HG02798 (cell line): ENCODE results near the gene TENM4.

Experiments
- ATAC-seq: cut with Tn5 transposase; IDR thresholded peaks from one replicate; pipeline ENCODE4 v1.9.1; 2021; ENCODE audit warnings: mild to moderate bottlenecking; ENCODE audit not compliant: unreplicated experiment, poor library complexity

The TENM4 gene

GRCh38 chr11:79353706-79354105, 87.1 kb downstream of the TENM4 start:
- no peak for ATAC-seq

GRCh38 chr11:79352349-79352703, 88.5 kb downstream of the TENM4 start:
- no peak for ATAC-seq

GRCh38 chr11:79348976-79349682, 91.7 kb downstream of the TENM4 start:
- no peak for ATAC-seq

- ATAC-seq: no peak
These were observed 94.8 kb downstream of the TENM4 start for GRCh38 chr11:79346021-79346420.

GRCh38 chr11:79344753-79345294, 96.0 kb downstream of the TENM4 start:
- no peak for ATAC-seq

GRCh38 chr11:79342686-79343085, 98.1 kb downstream of the TENM4 start:
- ATAC-seq: no peak

- ATAC-seq: no peak
These were observed 98.6 kb downstream of the TENM4 start for GRCh38 chr11:79342236-79342635.

- no peak for ATAC-seq
These were observed 100.3 kb downstream of the TENM4 start for GRCh38 chr11:79340535-79340934.

- ATAC-seq: no peak
These were observed 103.9 kb downstream of the TENM4 start for GRCh38 chr11:79336797-79337517.

- no peak for ATAC-seq
These were observed 105.1 kb downstream of the TENM4 start for GRCh38 chr11:79335681-79336080.

- no peak for ATAC-seq
These were observed 107.5 kb downstream of the TENM4 start for GRCh38 chr11:79333355-79333754.

- ATAC-seq: no peak
These were observed 108.8 kb downstream of the TENM4 start for GRCh38 chr11:79332017-79332416.

- ATAC-seq: no peak
These were observed 109.5 kb downstream of the TENM4 start for GRCh38 chr11:79331203-79331901.

GRCh38 chr11:79330651-79331050, 110.2 kb downstream of the TENM4 start:
- ATAC-seq: no peak

GRCh38 chr11:79329561-79329960, 111.3 kb downstream of the TENM4 start:
- ATAC-seq: no peak

- ATAC-seq: no peak
These were observed 112.4 kb downstream of the TENM4 start for GRCh38 chr11:79328402-79328801.

- ATAC-seq: no peak
These were observed 115.0 kb downstream of the TENM4 start for GRCh38 chr11:79325851-79326250.

GRCh38 chr11:79321263-79321662, 119.6 kb downstream of the TENM4 start:
- no peak for ATAC-seq

- ATAC-seq: no peak
These were observed 125.7 kb downstream of the TENM4 start for GRCh38 chr11:79314906-79315689.

GRCh38 chr11:79313530-79313913, 127.3 kb downstream of the TENM4 start:
- ATAC-seq: no peak
